GM12878 (cell line): ENCODE data around the gene RHOT1. TPM values are rescaled to one million over a fixed set of nuclear protein-coding genes. Genes with fewer than 3 reads are reported as not detected.

Source experiments
- ATAC-seq: fragments of 200-7000 bp; cut with Tn5 transposase; 3 replicates; pipeline ENCODE4 v1.9.1; 2020; ENCODE audit warnings: mild to moderate bottlenecking, moderate library complexity
- BruUV-seq: library from RNA; stranded (reverse); fragments of 400-500 nt; replicated peaks from 2 replicates; lab custom pipeline; 2021; lab: Mats Ljungman, UMichigan
- CTCF ChIA-PET: fragments of 300-600 bp; sonication (Branson Sonifier 250); formaldehyde crosslinking; extraction: SDS; loops from one replicate; lab custom pipeline; 2021; ENCODE audit warnings: inconsistent platforms; lab: Yijun Ruan, JAX
- POLR2A ChIA-PET: fragments of 350-600 bp; formaldehyde crosslinking; extraction: SDS; loops from one replicate; lab custom pipeline; 2021; ENCODE audit warnings: inconsistent platforms; lab: Charles Lee
- RAD21 ChIA-PET: fragments of 300-600 bp; sonication (Branson Sonifier 250); formaldehyde crosslinking; loops from one replicate; lab custom pipeline; 2023; ENCODE audit warnings: antibody characterized with exemption; ENCODE audit not compliant: unreplicated experiment; lab: Charles Lee
- SMC1A ChIA-PET: fragments of 300-600 bp; sonication (Branson Sonifier 250); formaldehyde crosslinking; loops from one replicate; lab custom pipeline; 2023; ENCODE audit not compliant: unreplicated experiment, uncharacterized antibody; lab: Charles Lee
- DNase-seq: peaks from one replicate; pipeline ENCODE4 v3.0.0-alpha.2; 2011; ENCODE audit warnings: low read depth, low spot score
- FAIRE-seq: peaks from 3 replicates; lab custom pipeline; 2011; peaks lifted over from hg19 to GRCh38; lab: Jason Lieb, UNC
- H2AFZ ChIP-seq: 2 replicates; pipeline ENCODE4 v1.6.0; 2011; ENCODE audit warnings: low read depth, low read length, control low read depth; ENCODE audit not compliant: control insufficient read depth
- H3K27ac ChIP-seq: 2 replicates; pipeline ENCODE4 v1.5.1; 2011; ENCODE audit warnings: control low read depth; ENCODE audit not compliant: control insufficient read depth, insufficient read depth
- H3K27me3 ChIP-seq, 2 experiments: replicated peaks in 1 of 2; 2 replicates each; pipeline versions ENCODE4 v1.6.0 to v1.6.1; 2011; ENCODE audit warnings: low read length in 1 of 2; ENCODE audit not compliant: control insufficient read depth in 2 of 2, insufficient read depth in 2 of 2
- H3K36me3 ChIP-seq, 2 experiments: 2 replicates each; pipeline ENCODE4 v1.5.1; 2011; ENCODE audit warnings: low read length in 1 of 2; ENCODE audit not compliant: control insufficient read depth in 2 of 2, insufficient read depth in 2 of 2
- H3K4me1 ChIP-seq: 2 replicates; pipeline ENCODE4 v1.6.1; 2011; ENCODE audit warnings: mild to moderate bottlenecking, low read length, moderate library complexity, mixed read lengths; ENCODE audit not compliant: control insufficient read depth, insufficient read depth
- H3K4me2 ChIP-seq: 2 replicates; pipeline ENCODE4 v1.6.0; 2011; ENCODE audit warnings: control low read depth; ENCODE audit not compliant: control insufficient read depth, insufficient read depth
- H3K4me3 ChIP-seq: fragments of 200-600 bp; sonication (generic); 2 replicates; pipeline ENCODE4 v1.5.1; 2016
- H3K79me2 ChIP-seq: 2 replicates; pipeline ENCODE4 v1.6.0; 2011; ENCODE audit warnings: low read length; ENCODE audit not compliant: control insufficient read depth, insufficient read depth
- H3K9ac ChIP-seq: 2 replicates; pipeline ENCODE4 v1.8.0; 2011; ENCODE audit warnings: low read length, control low read depth, mixed read lengths; ENCODE audit not compliant: control insufficient read depth, insufficient read depth
- H3K9me3 ChIP-seq: replicated peaks from 3 replicates; pipeline ENCODE4 v1.5.1; 2011; ENCODE audit warnings: mild to moderate bottlenecking, low read length; ENCODE audit not compliant: control insufficient read depth, insufficient read depth
- H4K20me1 ChIP-seq: 2 replicates; pipeline ENCODE4 v1.6.0; 2011; ENCODE audit not compliant: control insufficient read depth, insufficient read depth
- ATF7 ChIP-seq: fragments of 450-650 bp; IDR thresholded peaks from 2 replicates; pipeline ENCODE4 v1.6.1; 2016; ENCODE audit warnings: low read depth, mild to moderate bottlenecking
- BCL3 ChIP-seq: IDR thresholded peaks from 2 replicates; pipeline ENCODE4 v1.6.1; 2011; ENCODE audit warnings: borderline replicate concordance, low read depth, mild to moderate bottlenecking, moderate library complexity, low read length; ENCODE audit not compliant: insufficient read depth, poor library complexity, severe bottlenecking
- BMI1 ChIP-seq: fragments of 450-650 bp; IDR thresholded peaks from 2 replicates; pipeline ENCODE4 v1.6.1; 2016; ENCODE audit warnings: mild to moderate bottlenecking, moderate library complexity, borderline replicate concordance
- CHD2 ChIP-seq: IDR thresholded peaks from 2 replicates; pipeline ENCODE4 v1.6.1; 2011; ENCODE audit warnings: low read depth, low read length, improper control_type of control experiment, borderline replicate concordance
- RAD51 ChIP-seq: fragments of 450-650 bp; IDR thresholded peaks from 2 replicates; pipeline ENCODE4 v1.6.1; 2016; ENCODE audit warnings: moderate library complexity, mild to moderate bottlenecking, inconsistent platforms
- REST ChIP-seq: IDR thresholded peaks from 2 replicates; pipeline ENCODE4 v1.6.1; 2012; ENCODE audit warnings: mild to moderate bottlenecking, low read depth, low read length
- SMC3 ChIP-seq: IDR thresholded peaks from 2 replicates; pipeline ENCODE4 v1.6.1; 2011; ENCODE audit warnings: low read length, improper control_type of control experiment, borderline replicate concordance
- WGBS: methylation state at CpG from one replicate; pipeline ENCODE4 v1.1.6; 2016; ENCODE audit warnings: low lambda C conversion rate; ENCODE audit not compliant: insufficient replicate concordance, insufficient coverage; ENCODE audit errors: missing lambda C conversion rate; 5-methylcytosine and 5-hydroxymethylcytosine counted together
- in situ Hi-C: fragments of 300-500 bp; cut with MboI; formaldehyde crosslinking; loops from 9 replicates; pipeline ENCODE4 v1.14.3; 2018; ENCODE audit warnings: mixed read lengths
- intact Hi-C: fragments of 100-400 bp; cut with micrococcal nuclease; formaldehyde crosslinking; loops from one replicate; pipeline ENCODE4 v1.14.2; 2022; ENCODE audit not compliant: unreplicated experiment
- polyA plus RNA-seq, 11 experiments: library from polyadenylated mRNA; depleted of rRNA in 4 of 11; unstranded in 6 of 11; stranded (reverse) in 5 of 11; fragments of >200 nt; fragmentation: Nextera tagmentation in 4 of 11; fragmentation: Illumina TruSeq in 1 of 11; extraction: Ambion mirVana in 4 of 11; extraction: Trizol in 1 of 11; gene quantifications; 1 replicate in 1 of 11; 2 replicates in 10 of 11; pipeline versions ENCODE4 v1.2.1 to v1.2.3, GENCODE V29; 2011 to 2016; ENCODE audit warnings: inconsistent platforms in 2 of 11, missing spikeins in 2 of 11, low read depth in 1 of 11
- total RNA-seq, 4 experiments: library from RNA; depleted of rRNA in 3 of 4; stranded (reverse); fragments of >200 nt in 3 of 4; fragmentation: Illumina TruSeq in 1 of 4; extraction: Trizol in 1 of 4; gene quantifications; 2 replicates each; pipeline versions ENCODE4 v1.2.1 to v1.2.3, GENCODE V29; 2013 to 2021

RHOT1 gene
- total and polyA plus RNA-seq, 10 of the 15 experiments (the other 5 are each of a cell fraction or from before 2014, with no cell fraction given) = 13.3 to 68.2 (median 22.8) TPM

DNA sequence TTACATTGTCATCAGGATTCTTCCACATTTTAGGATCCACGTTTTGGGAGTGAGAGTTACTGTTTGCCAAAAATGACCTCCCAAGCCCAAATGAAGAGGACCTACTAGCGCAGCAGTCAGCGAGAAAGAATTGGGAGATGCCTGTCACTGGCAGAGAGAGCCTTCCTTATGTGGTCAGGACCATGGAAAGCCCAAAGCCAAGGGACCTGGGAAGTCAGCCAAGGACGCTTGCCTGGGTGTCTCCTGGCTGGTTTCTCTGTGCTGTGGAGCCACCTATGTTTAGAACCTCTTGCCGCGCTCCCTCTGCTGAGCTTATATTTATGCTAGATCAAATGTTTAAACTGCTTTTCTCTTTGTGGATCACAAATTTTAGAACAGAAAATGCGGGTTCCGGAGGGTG lies 98.4 kb downstream of the RHOT1 start:
- Histone ChIP-seq H4K20me1 (no peaks in the 10 kb centered on the region), H3K4me1 (no peaks in the 10 kb centered on the region), H3K9me3 (no peaks in the 10 kb centered on the region), H3K4me2 (no peak overlapping the region), H3K27me3 (no peaks in the 10 kb centered on the region), H3K79me2 (no peaks in the 10 kb centered on the region), H3K4me3 (no peak overlapping the region), H2AFZ (no peak overlapping the region), H3K27ac (no peak overlapping the region), H3K36me3 (no peaks in the 10 kb centered on the region), H3K9ac (no peak overlapping the region)
- TF ChIP-seq CHD2 = no peak
- no peak for TF ChIP-seq SMC3
- TF ChIP-seq BCL3 = no peak
- no peak for TF ChIP-seq ATF7
- whole genome bisulfite sequencing = 47% methylated on average over 8 of the region's 8 CpGs
- FAIRE-seq (no peak), ATAC-seq (no peak), DNase-seq (no peak)
- ChIA-PET SMC1A (no interaction called here), POLR2A (interaction anchor here (0.7 kb wide), 1 partner anchor 272 kb away, joined by 4 read pairs; no protein-coding TSS in a partner anchor), CTCF (no interaction called here), RAD21 (no interaction called here)
- in situ Hi-C loops (no loop called here), intact Hi-C loops (no loop called here)
- no TSS peak for BruUV-seq

DNA sequence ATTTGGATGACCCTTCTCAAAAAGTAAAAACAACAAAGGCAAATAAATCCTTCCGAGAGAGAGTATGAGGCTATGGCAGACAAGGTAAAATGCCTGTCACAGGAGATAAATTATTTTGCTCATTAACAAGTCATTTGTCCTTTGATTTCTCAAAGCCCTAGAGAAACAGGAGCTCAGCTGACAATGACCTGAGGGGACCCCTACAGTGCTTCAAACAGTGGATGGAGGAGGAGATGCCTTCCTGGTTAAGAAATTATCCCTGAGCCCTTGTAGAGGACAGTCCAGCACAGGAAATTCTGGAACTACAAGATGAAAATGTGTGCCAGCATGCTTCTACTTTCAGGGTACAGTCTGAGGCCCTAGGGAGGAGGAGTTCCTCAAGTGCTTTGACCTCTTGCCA lies 99.3 kb downstream of the RHOT1 start:
- TF ChIP-seq RAD51 (no peak), BMI1 (no peak), REST (no peak)
- Histone ChIP-seq H3K27ac (no peak overlapping the region), H4K20me1 (no peaks in the 10 kb centered on the region), H3K27me3 (no peaks in the 10 kb centered on the region), H3K79me2 (no peaks in the 10 kb centered on the region), H3K9me3 (no peaks in the 10 kb centered on the region), H3K36me3 (no peaks in the 10 kb centered on the region), H3K4me1 (no peaks in the 10 kb centered on the region), H3K4me2 (no peak overlapping the region), H2AFZ (no peak overlapping the region), H3K9ac (no peak overlapping the region), H3K4me3 (no peak overlapping the region)
- ATAC-seq (no peak), DNase-seq (no peak), FAIRE-seq (no peak)
- no TSS peak for BruUV-seq
- in situ Hi-C loops = no loop called here
- ChIA-PET POLR2A (no interaction called here), CTCF (interaction anchor here (2.4 kb wide), 1 partner anchor 12 kb away, joined by 11 read pairs; no protein-coding TSS in a partner anchor), SMC1A (no interaction called here), RAD21 (no interaction called here)
- intact Hi-C loops = no loop called here
- 50% methylated on average over 1 of the region's 1 CpG for WGBS
